ENCODE data around the gene PLA2G2F. TPM values are rescaled to one million over a fixed set of nuclear protein-coding genes. Genes with fewer than 3 reads are reported as not detected.

Gene PLA2G2F
- total and polyA plus RNA-seq, 2 experiments from 2014 or later, result not detected

DNA sequence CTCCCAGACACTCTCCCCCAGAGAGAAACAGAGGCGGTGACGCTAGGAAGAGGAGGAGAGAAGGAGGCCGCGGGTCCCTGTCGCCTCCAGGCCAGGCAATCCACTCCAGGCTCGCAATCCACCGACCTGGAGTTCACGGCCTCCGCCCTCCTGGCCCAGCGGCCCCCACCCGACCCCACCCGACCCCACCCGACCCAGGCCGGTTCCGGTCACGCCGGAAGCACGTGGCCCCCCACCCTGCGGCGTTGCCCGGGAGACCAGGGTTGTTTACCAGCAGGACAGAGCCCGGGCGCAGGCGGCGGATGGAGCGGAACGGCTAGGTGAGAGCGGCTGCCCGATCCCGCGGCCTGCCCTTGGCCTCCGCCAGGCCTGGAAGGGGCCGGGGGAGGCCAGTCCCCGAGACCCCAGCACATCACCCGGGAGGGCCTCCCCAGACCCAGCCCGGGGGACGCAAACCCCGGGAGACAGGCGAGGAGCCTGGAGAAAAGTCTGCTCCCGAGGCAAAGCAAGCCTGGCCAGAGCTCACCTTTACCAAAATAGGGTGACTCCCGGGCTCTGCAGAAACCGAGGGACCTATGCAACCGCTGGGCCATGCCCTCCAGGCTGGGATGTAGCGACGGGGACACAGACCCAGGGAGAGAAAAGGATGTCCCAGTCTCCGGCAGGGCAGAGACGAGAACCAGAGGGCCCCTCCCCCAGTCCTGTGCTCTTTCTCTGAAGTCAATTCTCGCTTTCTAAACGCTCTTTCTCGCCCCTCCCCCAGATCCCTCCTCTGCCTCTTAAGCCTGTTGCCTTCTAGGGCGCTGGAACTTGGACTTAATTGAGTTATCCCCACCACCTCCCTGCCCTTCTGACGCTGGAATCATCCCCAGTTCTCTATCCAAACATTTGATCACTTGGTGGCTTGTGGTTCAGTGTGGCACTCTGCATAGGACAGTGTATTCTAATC is 47.0 kb downstream of the PLA2G2F start, which contains the start of the genes PLA2G2C and UBXN10:
PLA2G2C (minus strand) TSS at position 685 of the 949 bp plus-strand sequence. CDS start 9,155 bp downstream, outside the sequence.
UBXN10 (plus strand) TSS at position 263 of the 949 bp plus-strand sequence. CDS start 4,466 bp downstream, outside the sequence.
- Histone ChIP-seq H3K9me2 (ENCODE audit: insufficient read depth) (no peaks in the 10 kb centered on the region), H3K27me3 (ENCODE audit: insufficient read depth) (peaks cover 13% of the 10 kb centered on the region), H3K4me2 (peak within 1 kb of the TSS; percentile 99), H3K4me3 (peak within 1 kb of the TSS; percentile 89), H3F3A (replicated peaks; ENCODE audit: low read depth) (no peaks in the 10 kb centered on the region), H3K36me3 (ENCODE audit: insufficient read depth) (no peaks in the 10 kb centered on the region), H3K79me2 (replicated peaks; ENCODE audit: insufficient read depth) (no peaks in the 10 kb centered on the region), H3K4me1 (ENCODE audit: insufficient read depth) (peaks cover 9% of the 10 kb centered on the region), H3K27ac (ENCODE audit: low read depth) (no peak within 1 kb of the TSS), H4K20me1 (replicated peaks; ENCODE audit: insufficient read depth) (no peaks in the 10 kb centered on the region), H2AFZ (peak within 1 kb of the TSS; percentile 95)
- TF ChIP-seq ZNF331 (CRISPR knock-in tag; IDR thresholded peaks at IDR 0.05; ENCODE audit: low read depth) (no peak), EZH2 (IDR thresholded peaks at IDR 0.05; ENCODE audit: low read depth, unreplicated experiment) (no peak), JUNB (IDR thresholded peaks at IDR 0.05; ENCODE audit: unreplicated experiment) (no peak), NANOG (IDR thresholded peaks at IDR 0.05; ENCODE audit: borderline replicate concordance) (no peak), ZNF462 (CRISPR knock-in tag; IDR thresholded peaks at IDR 0.05) (no peak)
- TF ChIP-seq, protein P1, sequence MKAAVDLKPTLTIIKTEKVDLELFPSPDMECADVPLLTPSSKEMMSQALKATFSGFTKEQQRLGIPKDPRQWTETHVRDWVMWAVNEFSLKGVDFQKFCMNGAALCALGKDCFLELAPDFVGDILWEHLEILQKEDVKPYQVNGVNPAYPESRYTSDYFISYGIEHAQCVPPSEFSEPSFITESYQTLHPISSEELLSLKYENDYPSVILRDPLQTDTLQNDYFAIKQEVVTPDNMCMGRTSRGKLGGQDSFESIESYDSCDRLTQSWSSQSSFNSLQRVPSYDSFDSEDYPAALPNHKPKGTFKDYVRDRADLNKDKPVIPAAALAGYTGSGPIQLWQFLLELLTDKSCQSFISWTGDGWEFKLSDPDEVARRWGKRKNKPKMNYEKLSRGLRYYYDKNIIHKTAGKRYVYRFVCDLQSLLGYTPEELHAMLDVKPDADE (IDR thresholded peaks at IDR 0.05), result no peak
- TF ChIP-seq, protein P2, sequence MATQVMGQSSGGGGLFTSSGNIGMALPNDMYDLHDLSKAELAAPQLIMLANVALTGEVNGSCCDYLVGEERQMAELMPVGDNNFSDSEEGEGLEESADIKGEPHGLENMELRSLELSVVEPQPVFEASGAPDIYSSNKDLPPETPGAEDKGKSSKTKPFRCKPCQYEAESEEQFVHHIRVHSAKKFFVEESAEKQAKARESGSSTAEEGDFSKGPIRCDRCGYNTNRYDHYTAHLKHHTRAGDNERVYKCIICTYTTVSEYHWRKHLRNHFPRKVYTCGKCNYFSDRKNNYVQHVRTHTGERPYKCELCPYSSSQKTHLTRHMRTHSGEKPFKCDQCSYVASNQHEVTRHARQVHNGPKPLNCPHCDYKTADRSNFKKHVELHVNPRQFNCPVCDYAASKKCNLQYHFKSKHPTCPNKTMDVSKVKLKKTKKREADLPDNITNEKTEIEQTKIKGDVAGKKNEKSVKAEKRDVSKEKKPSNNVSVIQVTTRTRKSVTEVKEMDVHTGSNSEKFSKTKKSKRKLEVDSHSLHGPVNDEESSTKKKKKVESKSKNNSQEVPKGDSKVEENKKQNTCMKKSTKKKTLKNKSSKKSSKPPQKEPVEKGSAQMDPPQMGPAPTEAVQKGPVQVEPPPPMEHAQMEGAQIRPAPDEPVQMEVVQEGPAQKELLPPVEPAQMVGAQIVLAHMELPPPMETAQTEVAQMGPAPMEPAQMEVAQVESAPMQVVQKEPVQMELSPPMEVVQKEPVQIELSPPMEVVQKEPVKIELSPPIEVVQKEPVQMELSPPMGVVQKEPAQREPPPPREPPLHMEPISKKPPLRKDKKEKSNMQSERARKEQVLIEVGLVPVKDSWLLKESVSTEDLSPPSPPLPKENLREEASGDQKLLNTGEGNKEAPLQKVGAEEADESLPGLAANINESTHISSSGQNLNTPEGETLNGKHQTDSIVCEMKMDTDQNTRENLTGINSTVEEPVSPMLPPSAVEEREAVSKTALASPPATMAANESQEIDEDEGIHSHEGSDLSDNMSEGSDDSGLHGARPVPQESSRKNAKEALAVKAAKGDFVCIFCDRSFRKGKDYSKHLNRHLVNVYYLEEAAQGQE (IDR thresholded peaks at IDR 0.05; ENCODE audit: unreplicated experiment), result no peak
- DNase-seq (ENCODE audit: low spot score), result peak; percentile 85
- peak; percentile 85 for ATAC-seq
- no peaks in the 10 kb centered on the region for H3K9me3 Mint-ChIP-seq
- peaks cover 12% of the 10 kb centered on the region for H3K27me3 Mint-ChIP-seq (ENCODE audit: insufficient read depth, low read depth, poor library complexity)
- H3K4me3 Mint-ChIP-seq, result peak within 1 kb of the TSS; percentile 73
- H3K36me3 Mint-ChIP-seq (ENCODE audit: low read depth), result no peaks in the 10 kb centered on the region; the same call in 2 of the 3 replicates
- H3K4me1 Mint-ChIP-seq, result peaks cover 23% of the 10 kb centered on the region
- no peak within 1 kb of the TSS for H3K27ac Mint-ChIP-seq
